HG03064 (cell line): Measurements from ENCODE around the gene MKI67.
"Not testable (repeated sequence)": the region's sequence is repeated elsewhere in the genome, so short reads cannot be mapped to it uniquely, and the experiment has no call there.

Experiments used
- ATAC-seq: cut with Tn5 transposase; IDR thresholded peaks from one replicate; pipeline ENCODE4 v1.9.1; 2021; ENCODE audit warnings: low read depth; ENCODE audit not compliant: unreplicated experiment

MKI67 gene, protein sequence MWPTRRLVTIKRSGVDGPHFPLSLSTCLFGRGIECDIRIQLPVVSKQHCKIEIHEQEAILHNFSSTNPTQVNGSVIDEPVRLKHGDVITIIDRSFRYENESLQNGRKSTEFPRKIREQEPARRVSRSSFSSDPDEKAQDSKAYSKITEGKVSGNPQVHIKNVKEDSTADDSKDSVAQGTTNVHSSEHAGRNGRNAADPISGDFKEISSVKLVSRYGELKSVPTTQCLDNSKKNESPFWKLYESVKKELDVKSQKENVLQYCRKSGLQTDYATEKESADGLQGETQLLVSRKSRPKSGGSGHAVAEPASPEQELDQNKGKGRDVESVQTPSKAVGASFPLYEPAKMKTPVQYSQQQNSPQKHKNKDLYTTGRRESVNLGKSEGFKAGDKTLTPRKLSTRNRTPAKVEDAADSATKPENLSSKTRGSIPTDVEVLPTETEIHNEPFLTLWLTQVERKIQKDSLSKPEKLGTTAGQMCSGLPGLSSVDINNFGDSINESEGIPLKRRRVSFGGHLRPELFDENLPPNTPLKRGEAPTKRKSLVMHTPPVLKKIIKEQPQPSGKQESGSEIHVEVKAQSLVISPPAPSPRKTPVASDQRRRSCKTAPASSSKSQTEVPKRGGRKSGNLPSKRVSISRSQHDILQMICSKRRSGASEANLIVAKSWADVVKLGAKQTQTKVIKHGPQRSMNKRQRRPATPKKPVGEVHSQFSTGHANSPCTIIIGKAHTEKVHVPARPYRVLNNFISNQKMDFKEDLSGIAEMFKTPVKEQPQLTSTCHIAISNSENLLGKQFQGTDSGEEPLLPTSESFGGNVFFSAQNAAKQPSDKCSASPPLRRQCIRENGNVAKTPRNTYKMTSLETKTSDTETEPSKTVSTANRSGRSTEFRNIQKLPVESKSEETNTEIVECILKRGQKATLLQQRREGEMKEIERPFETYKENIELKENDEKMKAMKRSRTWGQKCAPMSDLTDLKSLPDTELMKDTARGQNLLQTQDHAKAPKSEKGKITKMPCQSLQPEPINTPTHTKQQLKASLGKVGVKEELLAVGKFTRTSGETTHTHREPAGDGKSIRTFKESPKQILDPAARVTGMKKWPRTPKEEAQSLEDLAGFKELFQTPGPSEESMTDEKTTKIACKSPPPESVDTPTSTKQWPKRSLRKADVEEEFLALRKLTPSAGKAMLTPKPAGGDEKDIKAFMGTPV (N-terminal part only)

DNA sequence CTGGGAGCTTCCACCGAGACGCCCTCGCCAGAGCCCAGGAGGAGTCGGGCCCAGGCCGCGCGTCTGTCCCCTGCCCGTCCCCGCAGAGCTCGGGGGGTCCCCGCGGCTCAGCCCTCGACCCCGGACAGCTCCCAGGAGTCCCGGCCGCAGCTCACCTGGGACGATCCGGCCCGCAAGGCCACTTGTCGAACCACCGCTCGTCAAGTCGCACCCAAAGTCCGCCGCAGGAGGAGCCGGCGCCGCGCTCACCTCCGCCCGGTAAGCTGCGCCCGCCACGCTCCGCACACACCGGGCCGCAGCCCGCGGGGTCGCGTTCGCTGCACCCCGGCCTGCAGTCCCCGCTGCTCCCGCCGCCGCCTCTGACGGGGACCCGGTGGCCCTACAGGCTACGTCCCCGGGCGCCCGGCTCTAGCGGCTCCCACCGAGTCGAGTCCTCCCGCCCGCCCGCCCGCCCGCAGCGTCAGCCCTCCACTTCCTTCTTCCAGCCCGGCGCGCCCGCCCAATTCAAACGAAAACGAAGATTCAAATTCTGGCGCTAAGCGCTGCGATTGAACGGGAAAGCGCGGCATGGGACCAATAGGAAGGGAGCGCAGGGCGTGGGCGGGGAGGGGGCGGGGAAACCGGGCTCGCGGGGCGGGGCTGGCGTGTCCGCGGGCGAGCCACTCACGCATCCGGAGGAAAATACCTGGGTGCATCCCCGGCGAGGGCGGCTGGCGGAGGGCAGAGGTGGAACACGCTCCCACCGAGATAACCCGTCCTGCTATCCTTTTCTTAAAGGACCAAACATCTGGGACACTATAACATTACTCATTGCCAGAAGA, at the start of gene MKI67:
Gene MKI67 (minus strand): TSS at position 480 of the 821 bp plus-strand sequence. CDS start 756 bp downstream, outside the sequence.
- ATAC-seq, result peak; percentile 87

DNA sequence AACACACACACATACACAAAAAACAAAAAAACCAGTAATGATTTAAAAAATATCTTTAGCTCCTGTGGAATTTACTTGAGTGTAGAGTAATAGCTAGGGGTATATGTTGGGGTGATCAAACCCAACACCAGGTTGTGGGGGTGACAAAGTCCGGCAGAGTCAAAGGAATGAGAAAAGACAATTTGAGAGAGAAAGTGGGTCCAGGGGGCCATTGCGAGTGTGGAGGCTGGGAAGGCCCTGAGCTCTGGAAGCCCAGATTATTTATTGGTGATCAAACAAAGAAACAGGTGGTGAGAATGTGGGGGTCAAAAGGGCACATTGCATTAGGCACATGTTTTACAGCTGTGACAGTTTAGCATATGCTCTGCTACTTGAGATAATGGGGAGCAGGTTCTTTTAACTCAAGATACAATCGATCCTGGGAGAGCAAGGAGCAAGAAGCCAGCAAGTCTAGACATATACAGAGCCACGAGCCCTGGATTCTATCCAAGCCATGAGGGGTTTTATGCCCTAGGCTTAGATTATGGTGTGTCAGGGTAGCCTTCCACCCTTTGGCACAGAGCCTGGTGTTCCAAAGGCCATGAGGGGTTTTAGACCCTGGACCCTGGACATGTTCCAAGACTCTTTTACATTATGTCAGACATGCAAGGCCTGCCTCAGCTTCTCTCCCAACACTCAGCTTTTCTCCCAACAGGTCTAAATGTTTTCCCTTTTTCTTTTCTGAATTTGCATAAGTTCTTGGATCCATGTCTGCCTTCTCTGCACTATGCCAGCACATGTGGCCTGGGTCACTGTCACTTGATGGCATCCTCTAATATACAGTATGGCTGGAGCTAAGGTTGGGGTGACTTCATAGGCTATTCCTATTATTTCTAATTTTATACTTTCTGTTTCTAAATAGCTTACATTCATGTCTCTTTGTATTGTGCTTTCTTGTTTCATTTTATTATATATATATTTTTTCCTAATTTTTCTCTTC, 48.6 kb upstream of the MKI67 start:
- no peak for ATAC-seq

DNA sequence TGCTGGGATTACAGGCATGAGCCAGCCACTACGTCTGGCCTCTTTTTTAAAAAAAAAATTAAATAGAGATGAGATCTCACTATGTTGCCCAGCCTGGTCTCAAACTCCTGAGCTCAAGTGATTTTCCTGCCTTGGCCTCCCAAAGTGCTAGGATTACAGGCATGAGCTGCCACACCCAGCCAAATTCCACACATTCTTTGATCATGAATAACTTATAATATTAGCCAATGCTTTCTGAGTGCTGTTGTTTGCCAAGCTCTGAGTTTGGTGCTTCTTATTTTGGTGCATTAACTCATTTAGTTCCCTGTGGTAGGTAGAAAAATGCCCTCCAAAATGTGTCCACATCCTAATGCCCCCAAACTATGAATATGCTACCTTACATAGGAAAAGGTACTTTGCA, 47.2 kb upstream of the MKI67 start:
- no peak for ATAC-seq

DNA sequence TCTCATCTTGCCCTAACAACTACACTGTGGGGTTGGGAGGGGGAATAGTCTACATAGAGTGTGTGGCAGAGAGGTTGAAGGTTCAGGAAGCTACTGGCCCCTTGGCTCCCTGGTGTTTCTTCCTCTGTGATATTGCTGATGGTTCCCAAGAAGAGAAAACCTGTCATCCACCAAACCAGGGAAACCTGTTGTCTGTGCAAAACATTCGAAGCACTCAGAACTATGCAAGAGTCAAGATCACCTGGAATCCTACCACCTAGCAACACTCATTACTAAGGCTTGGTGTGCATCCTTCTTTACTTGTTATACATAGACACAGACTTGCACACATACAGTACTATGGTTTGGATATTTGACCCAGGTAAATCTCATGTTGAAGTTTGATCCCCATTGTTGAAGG, 46.5 kb upstream of the MKI67 start:
- ATAC-seq, result no peak

DNA sequence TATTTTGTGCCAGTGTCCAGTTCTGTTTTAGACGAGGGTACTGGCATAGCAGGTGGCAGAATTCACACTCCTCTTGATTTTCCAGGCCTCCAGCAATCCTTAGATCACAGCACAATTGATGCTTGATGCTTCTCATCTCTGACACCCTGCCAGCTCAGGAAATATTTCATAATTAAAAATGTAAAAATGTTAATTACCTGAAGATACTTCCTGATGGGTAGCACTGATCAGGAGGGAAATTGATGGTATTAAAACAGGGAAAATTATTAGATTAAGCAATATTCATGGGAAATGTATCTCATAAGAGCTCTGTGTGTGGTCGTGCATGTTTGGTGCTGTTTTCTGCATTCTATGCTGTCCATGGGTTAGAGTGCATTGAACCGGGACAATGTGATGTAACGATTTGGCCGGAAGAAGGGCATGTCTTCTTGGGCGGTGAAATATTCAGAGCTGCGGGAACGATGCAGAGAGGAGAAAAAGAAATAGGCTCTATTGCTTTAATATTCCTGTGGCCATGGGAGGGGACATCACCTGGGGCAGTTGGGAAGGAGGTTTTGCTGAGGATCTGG, 43.7 kb upstream of the MKI67 start:
- ATAC-seq, result no peak

DNA sequence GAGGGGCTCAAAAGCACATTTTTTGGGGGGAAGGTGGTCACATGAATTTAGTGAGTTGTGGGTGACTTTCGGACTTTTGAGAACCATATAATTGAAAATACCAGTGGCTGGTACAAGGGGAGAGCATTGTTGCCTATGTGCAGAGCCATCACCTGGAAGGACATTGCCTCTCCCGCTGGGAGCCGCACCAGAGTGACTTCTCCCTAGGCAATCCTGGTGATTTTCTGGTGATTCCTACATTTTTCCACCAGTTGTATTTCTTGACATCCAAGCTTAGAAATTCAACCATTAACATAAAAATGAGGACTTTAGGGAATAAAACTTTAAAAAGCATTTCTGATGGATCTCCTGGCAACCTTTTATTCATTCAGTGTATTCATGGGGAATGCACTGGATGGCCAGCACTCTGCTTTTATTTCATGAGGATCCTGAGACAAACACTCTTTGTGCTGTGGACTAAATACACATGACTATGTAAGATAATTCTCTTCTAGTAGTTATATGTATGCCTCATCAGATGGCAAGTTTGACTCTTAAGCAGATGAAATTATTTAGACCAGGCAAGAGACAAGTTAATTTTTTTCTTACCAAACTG, 41.8 kb upstream of the MKI67 start:
- no peak for ATAC-seq

DNA sequence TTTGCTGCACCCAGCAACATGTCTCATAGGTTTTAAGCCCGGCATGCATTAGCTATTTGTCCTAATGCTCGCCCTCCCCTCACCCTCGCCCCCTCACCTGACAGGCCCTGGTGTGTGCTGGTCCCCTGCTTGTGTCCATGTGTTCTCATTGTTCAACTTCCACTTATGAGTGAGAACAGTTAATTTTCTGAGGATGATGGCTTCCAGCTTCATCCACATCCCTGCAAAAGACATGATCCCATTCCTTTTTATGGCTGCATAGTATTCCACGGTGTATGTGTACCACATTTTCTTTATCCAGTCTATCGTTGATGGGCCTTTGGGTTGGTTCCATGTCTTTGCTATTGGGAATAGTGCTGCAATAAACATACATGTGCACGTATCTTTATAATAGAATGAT, 40.9 kb upstream of the MKI67 start:
- ATAC-seq, result not testable (repeated sequence)

DNA sequence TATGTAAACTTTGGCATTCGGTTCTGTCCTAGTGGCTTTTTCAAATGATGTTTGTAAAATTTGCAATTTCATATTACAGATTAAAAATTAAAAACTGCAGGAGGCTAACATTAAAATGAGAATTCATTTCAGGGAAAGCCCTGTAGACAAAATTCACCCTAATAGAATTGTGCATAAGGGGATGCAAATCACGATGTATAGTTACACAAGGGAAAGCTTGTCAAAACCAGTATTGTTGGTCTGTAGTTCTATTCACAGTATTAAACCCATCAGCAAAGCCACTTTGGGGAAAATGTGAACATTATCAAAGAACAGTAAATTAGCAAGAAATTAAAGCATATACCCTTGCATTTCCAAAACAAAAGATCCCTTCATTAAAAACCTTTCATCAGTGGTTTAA, 39.9 kb upstream of the MKI67 start:
- no peak for ATAC-seq

DNA sequence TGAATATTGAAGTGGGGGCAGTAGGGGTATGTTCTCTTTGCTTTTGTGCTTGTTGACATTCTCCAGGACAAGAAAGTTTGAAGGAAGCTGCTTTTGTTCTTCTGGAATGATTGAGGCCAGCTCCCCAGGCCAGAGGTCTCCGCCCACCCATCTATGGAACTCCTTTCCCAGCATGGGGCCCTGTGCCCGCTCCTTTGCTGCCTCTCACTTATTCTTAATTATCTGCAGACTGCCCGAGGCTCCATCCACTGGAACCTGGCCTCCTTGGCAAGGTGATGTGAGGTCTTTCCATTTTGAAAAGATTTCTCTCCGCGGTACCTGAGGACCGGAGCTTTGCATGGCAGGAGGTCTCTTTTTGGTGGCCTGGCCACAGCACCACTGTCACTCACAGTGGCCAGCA, 39.3 kb upstream of the MKI67 start:
- ATAC-seq, result no peak

DNA sequence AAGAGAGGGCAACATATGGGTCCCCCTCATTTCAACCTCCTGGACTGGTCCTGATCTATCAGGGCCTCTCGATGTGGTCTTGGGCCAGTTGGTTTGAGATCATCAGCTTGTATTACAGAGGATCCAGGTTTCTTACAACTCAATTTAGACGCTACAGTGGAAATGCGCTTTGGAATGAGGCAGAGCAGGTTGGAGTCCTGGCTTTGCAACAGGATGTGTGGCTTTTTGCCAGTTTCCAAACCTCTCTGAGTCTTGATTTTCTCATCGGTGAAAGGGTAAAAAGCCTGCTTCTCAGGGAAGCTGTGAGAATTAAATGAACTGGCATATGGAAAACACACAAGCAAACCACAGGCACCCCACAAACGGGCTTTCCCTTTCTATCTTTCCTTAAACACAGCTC, 37.5 kb upstream of the MKI67 start:
- ATAC-seq, result no peak

DNA sequence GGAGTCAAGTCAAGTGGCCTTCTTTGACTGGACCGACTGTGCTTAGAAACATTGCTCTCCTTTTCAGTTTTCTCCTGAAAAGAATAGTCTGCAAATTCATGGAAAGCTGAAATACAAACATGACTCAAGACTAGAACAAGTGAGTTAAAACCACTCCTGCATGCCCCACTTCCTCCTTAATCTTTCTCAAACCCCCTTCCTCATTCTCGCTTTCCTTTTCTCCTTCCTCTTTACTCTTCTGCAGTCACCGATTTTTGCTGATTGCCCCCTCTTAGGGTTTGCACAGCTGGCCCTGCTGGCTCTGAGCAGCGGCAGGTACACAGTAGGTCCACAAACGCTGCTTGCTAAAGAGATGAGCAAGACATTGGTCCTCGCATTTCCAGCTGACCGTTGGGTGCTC, 34.8 kb upstream of the MKI67 start:
- no peak for ATAC-seq

DNA sequence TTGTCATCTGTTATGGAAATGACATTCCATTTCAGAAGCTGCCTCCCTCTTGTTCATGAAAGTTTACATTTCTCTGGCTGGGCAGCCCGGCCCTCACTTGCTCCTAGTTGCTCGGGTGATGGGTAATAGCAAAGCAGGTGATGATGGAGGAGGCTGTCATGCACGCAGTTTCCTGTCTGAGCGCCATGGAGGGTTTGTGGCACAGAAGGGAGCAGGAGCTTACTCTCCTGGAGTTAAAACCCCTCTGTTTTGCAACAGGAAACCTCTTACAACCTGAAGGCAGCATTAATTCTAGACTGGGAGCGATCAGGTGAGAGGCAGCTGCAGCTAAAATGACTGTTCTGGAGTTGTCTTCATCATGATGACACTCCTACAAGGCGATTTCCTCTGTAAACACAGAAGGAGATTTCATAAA, 34.1 kb upstream of the MKI67 start:
- ATAC-seq, result no peak

DNA sequence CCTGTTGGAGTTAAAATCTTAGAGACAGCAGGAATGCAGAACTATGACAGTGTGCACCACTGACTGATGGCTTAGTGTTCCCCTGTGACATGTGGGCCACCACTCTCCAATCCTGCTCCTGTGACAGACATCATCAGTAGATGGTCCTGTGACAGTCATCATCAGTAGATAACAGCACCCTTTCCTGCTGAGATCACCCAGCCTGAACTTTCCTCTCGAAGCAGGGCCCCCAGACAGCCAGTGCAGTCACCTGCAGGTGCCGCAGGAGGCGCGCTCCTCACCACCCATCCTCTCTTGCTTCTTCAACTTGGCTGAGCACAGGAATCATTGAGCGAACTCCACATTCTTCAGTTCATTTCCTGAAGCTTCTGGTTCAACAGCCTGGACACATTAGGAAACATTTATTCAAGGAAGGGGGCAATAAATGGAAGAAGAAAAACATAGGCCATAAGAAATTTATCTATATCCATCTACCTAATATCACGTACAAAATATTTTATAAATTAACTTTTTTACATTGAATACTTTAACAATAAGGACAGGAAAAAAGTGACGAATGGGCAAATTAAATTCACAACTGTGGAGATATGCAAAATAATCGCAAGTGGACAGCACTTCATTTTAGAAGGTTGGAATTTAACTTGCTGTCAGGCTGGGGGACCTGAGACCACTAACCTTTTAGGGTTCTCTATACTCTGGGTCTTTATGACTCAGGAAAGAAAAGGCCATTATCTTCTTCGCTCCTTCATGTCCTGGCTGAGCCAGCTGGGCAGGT, 32.0 kb upstream of the MKI67 start:
- no peak for ATAC-seq

DNA sequence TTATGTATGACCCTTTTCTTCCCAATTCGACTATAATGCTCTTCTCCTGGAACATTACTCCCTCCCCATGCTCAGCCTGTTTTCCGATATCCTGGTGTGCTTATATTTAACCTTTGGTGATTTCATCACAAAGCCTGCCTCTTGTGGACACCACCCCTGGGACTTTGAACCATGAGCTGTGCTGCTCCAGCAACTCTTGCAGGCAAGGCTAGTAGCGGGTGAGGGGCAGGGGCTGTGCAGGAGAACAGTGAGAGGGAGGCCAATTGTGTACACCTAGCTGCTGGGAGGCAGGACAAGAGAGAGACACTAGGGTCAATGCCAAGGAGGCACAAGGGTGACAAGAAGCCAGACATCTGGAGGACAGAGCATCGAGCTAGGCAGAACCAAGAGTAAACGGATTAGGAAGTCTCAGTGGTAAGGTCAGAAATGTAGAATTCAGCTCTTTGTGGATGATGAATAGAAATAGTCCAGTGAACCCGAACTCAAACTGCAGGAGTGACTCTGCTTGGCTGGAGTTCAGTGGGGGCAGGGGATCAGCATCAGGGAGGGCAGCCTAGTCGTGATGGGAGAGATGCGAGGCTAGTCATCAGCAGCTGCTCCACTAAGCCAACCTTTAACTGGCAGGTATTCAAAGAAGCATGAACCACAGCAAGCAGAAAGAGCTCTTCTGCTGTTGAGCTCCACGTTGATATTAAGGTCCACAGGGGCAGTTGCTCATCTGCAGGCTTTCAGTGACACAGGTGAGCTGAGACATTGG, 31.0 kb upstream of the MKI67 start:
- ATAC-seq, result no peak

DNA sequence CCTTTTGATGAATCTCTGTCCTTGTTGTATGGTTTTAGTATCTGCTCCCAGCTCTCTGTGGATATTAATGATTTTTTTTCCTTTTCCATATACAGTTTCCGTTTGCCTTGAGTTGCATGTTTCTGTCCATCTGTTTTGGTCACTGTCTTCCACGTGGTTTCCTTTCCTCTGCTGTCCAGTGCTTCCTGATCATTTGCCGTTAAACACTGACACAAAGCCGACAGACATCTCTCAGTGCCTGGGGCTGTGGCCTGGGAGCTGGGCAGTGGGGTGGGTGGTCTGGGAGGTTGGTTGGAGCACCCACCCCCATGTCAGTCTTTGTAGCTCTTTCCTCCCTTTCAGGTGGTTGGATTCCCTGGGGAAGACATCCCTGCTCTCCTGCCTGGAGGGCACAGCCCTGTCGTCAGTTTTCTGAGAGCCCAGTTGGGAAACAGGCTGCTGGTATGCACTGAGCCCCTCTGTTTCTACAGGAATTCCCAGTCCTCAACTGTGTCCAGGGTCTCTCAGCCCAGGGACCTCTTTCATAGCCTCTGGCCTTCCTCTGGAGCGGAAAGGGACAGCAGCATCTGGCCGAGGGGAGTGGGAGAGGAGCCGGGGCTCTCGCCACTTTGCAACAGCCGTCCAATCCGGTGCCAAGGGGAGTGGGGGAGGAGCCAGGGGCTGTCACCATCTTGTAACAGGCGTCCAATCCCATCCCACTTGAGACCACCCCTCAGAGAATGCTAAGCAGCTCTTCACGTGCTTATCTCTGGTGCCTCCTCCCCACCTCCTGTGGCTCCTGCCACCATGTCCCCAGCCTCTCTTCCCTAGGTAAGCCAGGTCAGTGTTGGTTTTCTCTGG, 26.7 kb upstream of the MKI67 start:
- no peak for ATAC-seq

DNA sequence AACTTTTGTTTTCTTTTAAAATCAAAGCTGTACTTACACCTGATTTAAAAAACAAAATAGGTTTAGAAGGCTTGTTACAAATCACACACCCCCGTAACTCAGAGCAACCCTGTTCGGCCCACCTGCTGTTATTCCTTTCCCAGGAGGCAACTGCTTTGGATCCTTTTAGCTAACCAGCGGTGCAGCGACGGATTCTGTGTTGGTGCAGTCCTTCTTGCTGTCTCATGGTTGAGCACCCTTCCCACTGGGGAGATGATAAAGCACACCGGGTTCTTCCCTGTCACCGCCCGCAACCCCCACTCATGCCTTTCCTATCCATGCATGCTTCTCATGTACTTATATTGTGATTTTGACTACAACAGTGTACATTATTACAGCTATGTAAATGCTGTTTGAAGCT, 24.8 kb upstream of the MKI67 start:
- ATAC-seq, result no peak
